HK-2 (cell line): ENCODE results near the gene RFC4.

Experiments used
- DNase-seq: peaks from one replicate; pipeline ENCODE4 v3.0.0-alpha.2; 2018; ENCODE audit not compliant: unreplicated experiment

RFC4 gene

GRCh38 chr3:186786922-186787321 is 19.4 kb downstream of the RFC4 start:
- DNase-seq: no peak

DNA sequence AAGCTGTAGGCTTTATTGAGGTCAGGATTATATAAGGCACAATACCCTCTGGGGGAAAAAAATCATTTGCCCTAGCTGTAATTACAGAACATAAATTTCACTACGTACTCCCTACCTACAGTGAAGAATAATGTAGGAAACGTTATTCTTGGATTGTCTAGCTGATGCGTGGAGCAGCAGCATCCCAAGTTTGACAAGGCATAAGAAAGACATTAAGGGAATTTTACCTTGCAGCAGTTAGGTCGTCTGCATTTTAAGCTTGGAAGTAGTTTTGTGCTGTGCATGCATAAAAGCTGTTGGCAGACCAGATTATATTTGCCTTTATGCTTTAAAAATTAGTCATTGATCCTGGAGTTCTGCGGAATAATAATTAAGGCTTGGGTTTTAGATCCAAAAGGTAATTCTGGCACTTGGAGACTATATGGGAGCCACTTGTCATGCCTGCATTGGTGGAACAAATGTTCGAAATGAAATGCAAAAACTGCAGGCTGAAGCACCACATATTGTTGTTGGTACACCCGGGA is 20.7 kb downstream of the RFC4 start:
- no peak for DNase-seq

- DNase-seq: no peak
Observed at GRCh38 chr3:186784820-186785494, 21.3 kb downstream of the RFC4 start.

- DNase-seq: peak; percentile 74
Observed at GRCh38 chr3:186783731-186784515, 22.4 kb downstream of the RFC4 start.

- peak; percentile 88 for DNase-seq
Observed at GRCh38 chr3:186783058-186783730, 23.1 kb downstream of the RFC4 start, which contains the start of gene EIF4A2. Gene EIF4A2, plus strand, starts transcription at chr3:186783577. Its CDS starts 34 bp downstream, at chr3:186783611.

- DNase-seq: no peak
Observed at GRCh38 chr3:186782542-186783057, 23.7 kb downstream of the RFC4 start.

- no peak for DNase-seq
Observed at GRCh38 chr3:186779204-186779603, 27.1 kb downstream of the RFC4 start.

DNA sequence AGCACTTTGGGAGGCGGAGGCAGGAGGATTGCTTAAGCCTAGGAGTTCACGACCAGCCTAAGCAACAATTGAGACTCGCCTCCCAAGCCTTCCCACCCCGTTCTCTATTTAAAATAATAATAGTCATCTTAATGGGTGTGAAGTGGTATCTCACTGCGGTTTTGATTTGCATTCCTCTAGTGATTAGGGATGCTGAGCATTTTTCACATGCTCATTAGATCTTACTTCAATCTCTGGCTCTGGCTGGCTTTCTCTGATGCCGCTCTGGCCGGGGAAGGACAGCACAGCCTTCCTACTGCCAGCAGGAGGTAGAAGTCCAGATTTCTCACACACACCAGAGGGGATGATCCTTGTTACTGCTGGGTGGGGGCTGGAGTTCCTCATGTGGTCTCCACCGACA is 30.3 kb downstream of the RFC4 start:
- no peak for DNase-seq

DNA sequence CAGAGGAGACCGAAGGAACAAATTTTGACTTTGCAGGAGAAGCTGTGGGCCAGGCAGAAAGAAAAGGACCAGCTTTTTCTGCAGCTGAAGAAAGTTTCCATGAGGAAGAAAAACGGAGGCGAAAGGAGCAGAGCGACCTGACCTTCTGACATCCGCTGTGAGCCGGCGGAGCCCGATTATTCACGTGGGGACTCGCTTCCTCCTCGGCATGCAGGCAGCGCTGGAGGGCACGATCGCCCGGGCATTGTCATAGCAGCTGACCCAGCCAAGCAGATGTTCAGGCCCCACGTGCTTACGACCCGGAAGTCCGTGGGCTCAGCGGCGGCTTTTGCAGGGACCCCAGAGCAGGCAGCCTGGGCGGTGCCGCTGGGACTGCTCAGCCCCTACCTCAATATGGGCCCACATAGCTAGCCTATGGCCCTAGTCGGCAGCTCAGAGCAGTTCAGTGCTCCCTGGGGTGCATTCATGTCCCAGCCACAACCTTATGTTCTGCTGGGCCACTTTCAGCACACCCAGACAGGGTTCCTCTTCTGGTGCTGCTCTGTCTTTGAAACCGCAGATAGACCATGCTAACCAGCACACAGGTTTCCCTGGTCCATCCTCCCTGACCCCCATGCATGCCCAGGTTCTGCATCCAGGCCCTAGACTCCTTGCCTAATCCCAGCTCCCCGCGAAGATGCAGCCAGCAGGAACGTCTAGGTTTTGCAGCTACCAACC is 33.4 kb downstream of the RFC4 start:
- DNase-seq: no peak

DNA sequence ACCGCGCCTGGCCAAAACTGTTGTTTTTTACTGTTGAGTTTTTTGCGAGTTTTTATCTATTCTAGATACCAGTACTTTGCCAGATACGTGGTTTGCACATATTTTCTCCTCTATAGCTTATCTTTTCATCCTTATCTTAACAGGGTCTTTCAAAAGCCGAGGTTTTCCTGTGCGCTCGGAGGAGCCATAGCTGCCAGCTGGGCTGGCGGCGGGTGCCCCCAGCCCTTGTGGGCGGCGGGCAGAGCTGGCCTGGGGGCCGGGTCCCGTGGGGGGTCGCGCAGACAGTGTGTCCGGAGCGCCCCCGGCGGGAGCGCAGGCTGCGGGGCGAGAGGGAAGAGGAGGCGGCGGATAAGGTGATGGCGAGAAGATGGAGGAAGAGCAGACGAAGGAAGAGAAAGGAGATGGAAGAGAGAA is 34.0 kb downstream of the RFC4 start:
- no peak for DNase-seq

DNA sequence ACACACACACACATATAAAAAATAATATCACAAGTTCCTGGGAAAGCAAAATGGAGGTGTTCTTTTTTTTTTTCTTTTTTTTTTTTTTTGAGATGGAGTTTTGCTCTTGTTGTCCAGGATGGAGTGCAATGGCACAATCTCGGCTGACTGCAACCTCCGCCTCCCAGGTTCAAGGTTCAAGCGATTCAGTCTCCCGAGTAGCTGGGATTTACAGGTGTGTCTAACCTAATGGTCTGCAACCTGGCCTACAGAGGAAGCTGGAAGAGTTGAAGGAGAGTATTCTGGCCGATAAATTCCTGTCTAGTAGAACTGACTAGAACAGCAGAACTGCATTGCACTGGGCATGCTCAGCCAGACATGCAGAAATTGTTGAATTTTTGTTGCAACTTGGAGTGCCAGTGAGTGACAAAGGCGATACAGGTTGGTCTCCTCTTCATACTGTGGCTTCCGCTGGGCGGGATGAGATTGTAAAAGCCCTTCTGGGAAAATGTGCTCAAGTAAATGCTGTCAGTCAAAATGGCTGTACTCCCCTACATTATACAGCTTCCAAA is 45.3 kb downstream of the RFC4 start:
- DNase-seq: no peak

DNA sequence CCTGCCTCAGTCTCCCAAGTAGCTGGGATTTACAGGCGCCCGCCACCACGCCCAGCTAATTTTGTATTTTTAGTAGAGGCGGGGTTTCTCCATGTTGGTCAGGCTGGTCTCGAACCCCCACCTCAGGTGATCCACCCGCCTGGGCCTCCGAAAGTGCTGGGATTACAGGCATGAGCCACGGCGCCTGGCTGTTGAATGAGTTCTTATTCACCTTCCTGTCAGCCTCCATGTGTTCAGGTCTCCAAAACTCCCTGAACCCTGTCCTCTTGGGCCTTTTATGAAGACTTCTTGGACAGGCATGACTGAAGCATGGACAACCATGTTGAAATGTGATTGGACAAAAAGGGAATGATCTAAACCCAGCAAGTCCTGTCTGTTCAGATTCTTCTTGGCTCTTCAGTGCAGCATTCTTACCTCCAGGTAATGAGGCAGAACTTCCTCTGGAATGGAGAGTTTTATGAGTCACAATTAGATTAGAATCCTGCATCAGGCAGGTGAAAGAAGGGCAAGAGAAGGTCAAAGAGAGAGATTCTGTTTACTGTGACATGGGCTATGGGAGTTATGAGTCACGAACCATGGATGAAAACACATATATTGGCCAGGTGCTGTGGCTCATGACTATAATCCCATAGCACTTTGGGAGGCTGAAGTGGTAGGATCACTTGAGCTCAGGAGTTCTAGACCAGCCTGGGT is 46.0 kb downstream of the RFC4 start:
- no peak for DNase-seq

GRCh38 chr3:186759231-186759930 is 46.9 kb downstream of the RFC4 start:
- DNase-seq: peak; percentile 12

GRCh38 chr3:186757686-186758220 is 48.5 kb downstream of the RFC4 start:
- DNase-seq: no peak

GRCh38 chr3:186757214-186757613 is 49.1 kb downstream of the RFC4 start:
- no peak for DNase-seq

DNA sequence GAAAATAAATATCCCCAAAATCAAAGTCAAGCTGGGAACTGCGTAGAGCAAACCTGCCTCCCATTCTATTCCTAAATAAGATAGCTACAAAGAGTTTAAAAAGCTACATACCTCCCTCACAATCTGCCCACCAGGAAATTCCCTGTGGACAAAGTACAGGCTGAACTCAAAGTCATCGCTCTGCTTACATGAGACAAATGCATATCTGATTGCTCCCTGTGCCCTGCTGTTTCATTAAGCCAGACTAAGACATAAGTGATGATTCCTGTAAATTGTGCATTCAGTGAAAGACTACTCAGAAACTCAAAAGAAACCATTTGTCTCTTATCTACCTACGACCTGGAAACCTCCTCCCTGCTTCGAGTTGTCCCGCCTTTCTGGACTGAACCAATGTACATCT is 51.4 kb downstream of the RFC4 start:
- DNase-seq: no peak

DNA sequence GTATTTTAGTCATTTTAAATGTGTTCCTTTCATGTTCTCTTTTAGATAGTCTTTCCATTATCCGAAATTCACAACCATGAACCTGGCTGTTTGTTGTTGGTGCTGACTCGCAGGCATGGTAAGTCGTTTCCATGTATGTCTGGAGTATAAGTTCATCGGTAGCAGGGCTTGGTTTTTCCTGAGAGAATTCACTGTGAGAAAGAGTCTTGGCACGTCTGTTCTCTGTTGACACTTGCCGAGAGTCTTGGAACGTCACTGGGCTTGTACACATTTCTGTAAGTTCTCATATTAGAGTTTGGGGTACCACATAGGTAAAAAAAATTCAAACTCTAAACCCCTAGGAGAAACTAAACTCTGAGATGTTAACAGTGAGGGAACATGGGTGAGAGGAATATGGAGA is 52.3 kb downstream of the RFC4 start:
- DNase-seq: no peak

DNA sequence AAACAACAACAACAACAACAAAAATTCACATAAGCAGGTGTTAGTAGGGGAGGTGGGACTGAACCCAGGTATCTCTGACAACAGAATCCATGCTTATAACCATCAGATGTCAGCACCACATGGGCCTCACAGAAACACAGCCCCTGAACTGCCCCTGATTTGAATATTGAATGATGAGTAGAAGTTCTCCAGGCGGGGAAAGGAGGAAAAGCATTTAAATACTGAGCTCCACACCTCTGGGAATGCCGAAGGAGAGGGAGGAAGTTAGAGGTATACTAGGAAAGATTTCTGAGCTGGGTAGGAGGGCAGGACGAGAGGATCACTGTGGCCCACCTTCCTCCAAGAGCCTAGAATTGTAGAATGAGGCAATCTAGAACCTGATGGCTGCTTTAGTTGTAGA is 54.8 kb downstream of the RFC4 start:
- no peak for DNase-seq

DNA sequence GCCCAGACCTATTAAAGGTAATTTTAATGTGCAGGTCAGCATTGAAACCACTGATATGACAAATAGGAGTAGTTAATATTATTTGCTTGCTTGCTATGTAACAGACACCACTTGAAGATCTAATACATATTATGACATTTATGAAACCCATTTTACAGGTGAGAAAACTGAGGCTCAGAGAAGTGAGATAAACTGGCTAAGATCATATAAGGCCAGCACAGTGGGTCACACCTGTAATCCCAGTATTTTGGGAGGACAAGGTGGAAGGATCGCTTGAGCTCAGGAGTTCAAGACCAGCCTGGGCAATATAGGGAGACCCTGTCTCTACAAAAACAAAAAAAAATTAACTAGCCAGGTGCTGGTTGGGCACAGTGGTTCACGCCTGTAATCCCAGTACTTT is 56.0 kb downstream of the RFC4 start:
- DNase-seq: no peak

DNA sequence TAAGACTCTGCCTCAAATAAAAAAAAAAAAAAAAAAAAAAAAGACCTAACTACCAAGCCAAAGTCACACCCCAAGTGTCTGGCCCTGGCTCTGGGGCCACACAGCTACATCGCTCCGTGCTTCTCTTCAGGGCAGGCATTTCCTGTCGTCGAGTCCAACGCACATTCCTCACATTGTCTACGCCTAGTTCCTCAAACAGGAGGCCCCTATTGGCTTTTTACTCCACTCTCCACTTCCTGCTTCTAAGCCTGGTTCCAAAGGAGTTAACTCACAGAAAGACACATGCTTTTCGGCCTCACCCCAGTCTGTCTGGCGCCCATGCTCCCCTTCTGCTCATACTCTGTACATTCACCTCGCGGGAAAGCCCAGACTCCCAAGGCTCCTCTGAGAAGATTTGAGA is 60.3 kb downstream of the RFC4 start:
- DNase-seq: peak; percentile 15
